OCI-LY7 (cell line): Measurements from ENCODE around the gene C8B. TPM values are rescaled to one million over a fixed set of nuclear protein-coding genes. Genes with fewer than 3 reads are reported as not detected.

Experiments used
- BruUV-seq: library from RNA; stranded (reverse); fragments of 400-500 nt; replicated peaks from 2 replicates; lab custom pipeline; 2021; lab: Mats Ljungman, UMichigan
- CTCF ChIA-PET: fragments of 300-600 bp; sonication (Branson Sonifier 250); formaldehyde crosslinking; loops from one replicate; lab custom pipeline; 2022; ENCODE audit warnings: antibody characterized with exemption; ENCODE audit not compliant: unreplicated experiment; lab: Charles Lee
- POLR2A ChIA-PET: fragments of 300-600 bp; sonication (Branson Sonifier 250); formaldehyde crosslinking; loops from one replicate; lab custom pipeline; 2022; ENCODE audit warnings: antibody characterized with exemption; lab: Charles Lee
- DNase-seq: peaks from one replicate; pipeline ENCODE4 v3.0.0-alpha.2; 2015; ENCODE audit warnings: low spot score
- H2AFZ ChIP-seq: fragments of 200-600 bp; sonication (generic), shearing (Covaris generic); 2 replicates; pipeline ENCODE4 v1.6.1; 2014; ENCODE audit warnings: mild to moderate bottlenecking, antibody characterized with exemption, low read length, moderate library complexity
- H3K27ac ChIP-seq: fragments of 200-600 bp; sonication (generic); 2 replicates; pipeline ENCODE4 v1.5.1; 2014; ENCODE audit warnings: mixed run types, low read depth, mild to moderate bottlenecking, moderate library complexity, low read length, inconsistent platforms; ENCODE audit not compliant: poor library complexity, severe bottlenecking
- H3K36me3 ChIP-seq: fragments of 200-600 bp; sonication (generic); 2 replicates; pipeline ENCODE4 v1.6.1; 2014; ENCODE audit warnings: mild to moderate bottlenecking, antibody characterized with exemption, low read length, moderate library complexity, mixed read lengths; ENCODE audit not compliant: insufficient read depth
- H3K4me1 ChIP-seq: fragments of 200-600 bp; sonication (generic); 2 replicates; pipeline ENCODE4 v1.5.1; 2014; ENCODE audit warnings: mild to moderate bottlenecking, low read length; ENCODE audit not compliant: insufficient read depth, poor library complexity, severe bottlenecking
- H3K4me2 ChIP-seq: fragments of 200-600 bp; sonication (generic); 2 replicates; pipeline ENCODE4 v1.6.1; 2014; ENCODE audit warnings: mild to moderate bottlenecking, low read length
- H3K4me3 ChIP-seq: fragments of 200-600 bp; sonication (generic); 2 replicates; pipeline ENCODE4 v1.5.1; 2014; ENCODE audit warnings: mild to moderate bottlenecking, low read depth, low read length; ENCODE audit not compliant: poor library complexity, severe bottlenecking
- H3K79me2 ChIP-seq: fragments of 200-600 bp; sonication (generic); 2 replicates; pipeline ENCODE4 v1.6.1; 2016; ENCODE audit warnings: low read depth, mild to moderate bottlenecking, low read length, moderate library complexity, mixed read lengths; ENCODE audit not compliant: insufficient read depth
- H3K9me2 ChIP-seq: fragments of 200-600 bp; sonication (generic); 2 replicates; pipeline ENCODE4 v1.6.1; 2016; ENCODE audit warnings: mild to moderate bottlenecking, low read length, mixed read lengths; ENCODE audit not compliant: insufficient read depth
- H3K9me3 ChIP-seq: fragments of 200-600 bp; sonication (generic); 2 replicates; pipeline ENCODE4 v1.6.1; 2014; ENCODE audit warnings: mild to moderate bottlenecking, mixed run types, low read length, mixed read lengths
- H4K20me1 ChIP-seq: fragments of 200-600 bp; sonication (generic); 2 replicates; pipeline ENCODE4 v1.6.1; 2014; ENCODE audit warnings: mild to moderate bottlenecking, antibody characterized with exemption, low read length, moderate library complexity, mixed read lengths; ENCODE audit not compliant: insufficient read depth
- EZH2phosphoT487 ChIP-seq: fragments of 200-600 bp; sonication (generic); IDR thresholded peaks from 2 replicates; pipeline ENCODE4 v1.6.1; 2018; ENCODE audit warnings: low read depth, borderline replicate concordance, mild to moderate bottlenecking, mixed run types, antibody characterized with exemption, low read length, moderate library complexity, mixed read lengths
- intact Hi-C: fragments of 100-400 bp; cut with micrococcal nuclease; formaldehyde crosslinking; loops from one replicate; pipeline ENCODE4 v1.10.0; 2022; ENCODE audit not compliant: unreplicated experiment
- total RNA-seq, 2 experiments: library from RNA; depleted of rRNA in 1 of 2; stranded (reverse); fragments of >200 nt in 1 of 2; shearing (Covaris generic) in 1 of 2; gene quantifications; 2 replicates each; pipeline ENCODE4 v1.2.3, GENCODE V29; 2014 to 2022
- TF ChIP-seq, protein P1 (sequence below): fragments of 200-600 bp; sonication (generic); conservative IDR thresholded peaks from 2 replicates; pipeline ENCODE4 v1.5.1; 2014; ENCODE audit warnings: mild to moderate bottlenecking, antibody characterized with exemption, low read length, moderate library complexity, mixed read lengths

C8B gene
- total RNA-seq, 2 experiments from 2014 or later: not detected

- Histone ChIP-seq H3K4me1 (no peaks in the 10 kb centered on the region), H3K9me3 (no peaks in the 10 kb centered on the region), H3K79me2 (no peaks in the 10 kb centered on the region), H4K20me1 (no peaks in the 10 kb centered on the region), H3K4me3 (no peak overlapping the region), H3K27ac (no peak overlapping the region), H2AFZ (no peak overlapping the region), H3K4me2 (no peak overlapping the region), H3K9me2 (no peaks in the 10 kb centered on the region), H3K36me3 (no peaks in the 10 kb centered on the region)
- POLR2A ChIA-PET: interaction anchor here (0.6 kb wide), 3 partner anchors 105 to 1222 kb away, joined by 3 read pairs; no protein-coding TSS in a partner anchor
- intact Hi-C loops: no loop called here
- CTCF ChIA-PET: no interaction called here
- DNase-seq: no peak
- no TSS peak for BruUV-seq
- no peak for TF ChIP-seq EZH2phosphoT487
- TF ChIP-seq, protein P1, sequence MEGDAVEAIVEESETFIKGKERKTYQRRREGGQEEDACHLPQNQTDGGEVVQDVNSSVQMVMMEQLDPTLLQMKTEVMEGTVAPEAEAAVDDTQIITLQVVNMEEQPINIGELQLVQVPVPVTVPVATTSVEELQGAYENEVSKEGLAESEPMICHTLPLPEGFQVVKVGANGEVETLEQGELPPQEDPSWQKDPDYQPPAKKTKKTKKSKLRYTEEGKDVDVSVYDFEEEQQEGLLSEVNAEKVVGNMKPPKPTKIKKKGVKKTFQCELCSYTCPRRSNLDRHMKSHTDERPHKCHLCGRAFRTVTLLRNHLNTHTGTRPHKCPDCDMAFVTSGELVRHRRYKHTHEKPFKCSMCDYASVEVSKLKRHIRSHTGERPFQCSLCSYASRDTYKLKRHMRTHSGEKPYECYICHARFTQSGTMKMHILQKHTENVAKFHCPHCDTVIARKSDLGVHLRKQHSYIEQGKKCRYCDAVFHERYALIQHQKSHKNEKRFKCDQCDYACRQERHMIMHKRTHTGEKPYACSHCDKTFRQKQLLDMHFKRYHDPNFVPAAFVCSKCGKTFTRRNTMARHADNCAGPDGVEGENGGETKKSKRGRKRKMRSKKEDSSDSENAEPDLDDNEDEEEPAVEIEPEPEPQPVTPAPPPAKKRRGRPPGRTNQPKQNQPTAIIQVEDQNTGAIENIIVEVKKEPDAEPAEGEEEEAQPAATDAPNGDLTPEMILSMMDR: no peak
Observed at GRCh38 chr1:57012315-57012714, 46.5 kb upstream of the C8B start.

DNA sequence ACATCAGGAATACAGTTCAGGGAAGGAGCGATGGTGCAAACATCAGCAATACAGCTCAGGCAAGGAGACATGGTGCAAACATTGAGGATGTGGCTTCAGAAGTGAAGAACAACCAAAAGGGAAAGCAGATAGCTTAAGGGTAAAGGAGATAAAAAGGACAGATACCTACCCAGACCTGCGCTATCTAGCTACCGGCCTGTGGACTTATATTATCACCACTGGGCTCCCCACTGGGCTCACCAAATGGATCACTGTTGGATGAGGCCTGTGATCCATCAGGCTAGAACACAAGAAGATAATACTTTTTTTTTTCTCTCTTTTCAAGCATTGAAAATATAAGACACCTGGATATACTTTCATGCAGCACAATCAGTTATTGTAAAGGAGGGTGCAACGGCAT is 44.7 kb upstream of the C8B start:
- H3K79me2 ChIP-seq: no peaks in the 10 kb centered on the region
- no peaks in the 10 kb centered on the region for H3K9me2 ChIP-seq
- CTCF ChIA-PET: no interaction called here
- no peak overlapping the region for H3K27ac ChIP-seq
- H2AFZ ChIP-seq: no peak overlapping the region
- no peaks in the 10 kb centered on the region for H3K36me3 ChIP-seq
- H3K4me1 ChIP-seq: no peaks in the 10 kb centered on the region
- BruUV-seq: no TSS peak
- TF ChIP-seq EZH2phosphoT487: no peak
- TF ChIP-seq, protein P1: no peak
- DNase-seq: no peak
- no peak overlapping the region for H3K4me3 ChIP-seq
- POLR2A ChIA-PET: no interaction called here
- no peak overlapping the region for H3K4me2 ChIP-seq
- H3K9me3 ChIP-seq: no peaks in the 10 kb centered on the region
- intact Hi-C loops: no loop called here
- no peaks in the 10 kb centered on the region for H4K20me1 ChIP-seq

GRCh38 chr1:57007948-57008347 is 42.1 kb upstream of the C8B start:
- BruUV-seq: no TSS peak
- no peak overlapping the region for H3K4me3 ChIP-seq
- no peaks in the 10 kb centered on the region for H3K79me2 ChIP-seq
- H3K9me3 ChIP-seq: no peaks in the 10 kb centered on the region
- no peaks in the 10 kb centered on the region for H4K20me1 ChIP-seq
- H3K27ac ChIP-seq: no peak overlapping the region
- ChIA-PET POLR2A (no interaction called here), CTCF (no interaction called here)
- no peak for TF ChIP-seq EZH2phosphoT487
- TF ChIP-seq, protein P1: no peak
- no peaks in the 10 kb centered on the region for H3K36me3 ChIP-seq
- H3K9me2 ChIP-seq: no peaks in the 10 kb centered on the region
- intact Hi-C loops: no loop called here
- no peak overlapping the region for H2AFZ ChIP-seq
- no peaks in the 10 kb centered on the region for H3K4me1 ChIP-seq
- H3K4me2 ChIP-seq: no peak overlapping the region
- no peak for DNase-seq
